AG04450 (cell line): ENCODE measurements around the gene SLAIN2. TPM values are rescaled to one million over a fixed set of nuclear protein-coding genes. Genes with fewer than 3 reads are reported as not detected.
A peak's percentile ranks its signal among the peaks of the same experiment; 100 is the strongest.

Source experiments
- CTCF ChIA-PET: fragments of 300-600, 350-600 bp; formaldehyde crosslinking; extraction: SDS; loops from one replicate; lab custom pipeline; 2022; ENCODE audit warnings: antibody characterized with exemption, inconsistent platforms; lab: Charles Lee
- POLR2A ChIA-PET: fragments of 350-600 bp; formaldehyde crosslinking; extraction: SDS; loops from one replicate; lab custom pipeline; 2021; ENCODE audit warnings: antibody characterized with exemption, inconsistent platforms; lab: Yijun Ruan, JAX
- DNase-seq: peaks from one replicate; pipeline ENCODE4 v3.0.0-alpha.2; 2011; ENCODE audit warnings: low read depth, low spot score
- H3K27ac ChIP-seq: one replicate; pipeline ENCODE4 v1.5.1; 2012; ENCODE audit warnings: low read depth, low read length, control low read depth
- H3K27me3 ChIP-seq: one replicate; pipeline ENCODE4 v1.6.0; 2012; ENCODE audit warnings: low read length; ENCODE audit not compliant: control insufficient read depth, insufficient read depth
- H3K4me3 ChIP-seq: 2 replicates; pipeline ENCODE4 v1.5.1; 2011; ENCODE audit warnings: mild to moderate bottlenecking, low read depth, low read length, control low read depth
- H3K9me3 ChIP-seq: 2 replicates; pipeline ENCODE4 v1.5.1; 2012; ENCODE audit warnings: low read length; ENCODE audit not compliant: control insufficient read depth, insufficient read depth
- CTCF ChIP-seq: IDR thresholded peaks from 2 replicates; pipeline ENCODE4 v1.5.1; 2011; ENCODE audit warnings: low read depth, low read length, control low read depth, inconsistent platforms
- polyA plus RNA-seq: library from polyadenylated mRNA; depleted of rRNA; stranded (reverse); fragments of >200 nt; gene quantifications from 2 replicates; pipeline ENCODE4 v1.2.3, GENCODE V29; 2011

Gene SLAIN2
- polyA plus RNA-seq, 1 experiment, result 33.7 TPM

GRCh38 chr4:48370260-48371134 is 29.2 kb downstream of the SLAIN2 start:
- Histone ChIP-seq H3K27ac (no peak overlapping the region), H3K9me3 (no peaks in the 10 kb centered on the region), H3K4me3 (no peak overlapping the region), H3K27me3 (no peaks in the 10 kb centered on the region)
- CTCF ChIA-PET, result interaction anchor here (0.7 to 0.8 kb wide), 2 partner anchors 13 to 372 kb away, joined by 3 to 4 read pairs; no protein-coding TSS in a partner anchor
- POLR2A ChIA-PET, result interaction anchor here (0.7 kb wide), 1 partner anchor 907 kb away, joined by 4 read pairs; no protein-coding TSS in a partner anchor
- no peak for TF ChIP-seq CTCF
- DNase-seq, result no peak

- H3K27ac ChIP-seq, result no peak overlapping the region
- CTCF ChIA-PET, result no interaction called here
- TF ChIP-seq CTCF, result no peak
- no peaks in the 10 kb centered on the region for H3K27me3 ChIP-seq
- POLR2A ChIA-PET, result no interaction called here
- DNase-seq, result no peak
- no peaks in the 10 kb centered on the region for H3K9me3 ChIP-seq
- no peak overlapping the region for H3K4me3 ChIP-seq
These were observed 30.9 kb downstream of the SLAIN2 start for GRCh38 chr4:48372272-48372671.

GRCh38 chr4:48375651-48376304 is 34.4 kb downstream of the SLAIN2 start:
- POLR2A ChIA-PET, result interaction anchor here (0.7 to 1.1 kb wide), 3 partner anchors 10 to 1017 kb away, joined by 3 to 12 read pairs (median 10); partner anchors contain the start of gene SLAIN2
- H3K27me3 ChIP-seq, result no peaks in the 10 kb centered on the region
- TF ChIP-seq CTCF, result no peak
- CTCF ChIA-PET, result interaction anchor here (0.7 to 1.4 kb wide), 3 partner anchors 30 to 540 kb away, joined by 3 to 11 read pairs (median 4); no protein-coding TSS in a partner anchor
- DNase-seq, result peak; percentile 74
- H3K9me3 ChIP-seq, result no peaks in the 10 kb centered on the region
- H3K4me3 ChIP-seq, result no peak overlapping the region
- peak overlapping the region; percentile 72 for H3K27ac ChIP-seq

- no peaks in the 10 kb centered on the region for H3K9me3 ChIP-seq
- no peak for TF ChIP-seq CTCF
- H3K27me3 ChIP-seq, result no peaks in the 10 kb centered on the region
- CTCF ChIA-PET, result no interaction called here
- no peak overlapping the region for H3K4me3 ChIP-seq
- POLR2A ChIA-PET, result no interaction called here
- no peak for DNase-seq
- no peak overlapping the region for H3K27ac ChIP-seq
These were observed 38.4 kb downstream of the SLAIN2 start for GRCh38 chr4:48379587-48380180.
